HAP-1 (cell line): ENCODE results near the gene BASP1.
A peak's percentile ranks its signal among the peaks of the same experiment; 100 is the strongest.

Source experiments
- DNase-seq, 2 experiments: peaks; one replicate each; pipeline ENCODE4 v3.0.0-alpha.2; 2016 to 2020; ENCODE audit warnings: low spot score in 2 of 2
- H3K27me3 ChIP-seq: fragments of 250-450 bp; sonication (Bioruptor Pico); 2 replicates; pipeline ENCODE4 v1.5.1; 2020; ENCODE audit warnings: low read depth, mild to moderate bottlenecking, moderate library complexity
- H3K36me3 ChIP-seq: fragments of 250-450 bp; sonication (Bioruptor Pico); replicated peaks from 2 replicates; pipeline ENCODE4 v1.5.1; 2020; ENCODE audit warnings: mild to moderate bottlenecking
- H3K4me1 ChIP-seq: fragments of 250-450 bp; sonication (Bioruptor Pico); 2 replicates; pipeline ENCODE4 v1.5.1; 2020; ENCODE audit warnings: mild to moderate bottlenecking
- H3K4me3 ChIP-seq: fragments of 250-450 bp; sonication (Bioruptor Pico); 2 replicates; pipeline ENCODE4 v1.5.1; 2020; ENCODE audit warnings: mild to moderate bottlenecking, moderate library complexity
- H3K9me3 ChIP-seq: fragments of 250-450 bp; sonication (Bioruptor Pico); 2 replicates; pipeline ENCODE4 v1.5.1; 2020; ENCODE audit warnings: mild to moderate bottlenecking, moderate library complexity
- in situ Hi-C: fragments of 300-500 bp; cut with MboI; formaldehyde crosslinking; loops from 3 replicates; pipeline ENCODE4 v1.14.3; 2020; ENCODE audit warnings: low sequenced_read_pairs, inconsistent platforms, mixed read lengths

The BASP1 gene

DNA sequence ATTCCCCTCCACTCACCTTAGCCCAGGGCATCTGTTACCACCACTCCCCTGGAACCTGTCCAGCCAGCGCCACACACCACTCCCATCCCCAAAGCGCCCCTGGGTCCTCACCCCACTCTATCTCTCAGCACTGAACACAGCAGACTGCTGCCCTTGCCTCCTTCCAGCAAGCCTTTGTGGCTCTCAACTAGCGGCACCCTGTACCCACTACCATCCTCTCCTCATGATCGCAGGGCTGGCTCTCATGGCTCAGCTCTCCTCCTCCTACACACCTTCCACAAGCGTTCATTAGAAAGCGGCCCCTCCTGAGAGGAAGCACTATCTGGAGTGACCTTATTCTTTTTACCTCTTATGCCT lies 13.3 kb upstream of the BASP1 start:
- Histone ChIP-seq H3K9me3 (no peaks in the 10 kb centered on the region), H3K36me3 (no peaks in the 10 kb centered on the region), H3K4me1 (no peaks in the 10 kb centered on the region; the same call in 1 of the 2 replicates), H3K4me3 (no peak overlapping the region), H3K27me3 (no peaks in the 10 kb centered on the region)
- in situ Hi-C loops = loop anchor here (25.0 kb wide), 2 partner anchors 742 to 1042 kb away; partner anchors contain the start of gene ZNF622
- DNase-seq = no peak

DNA sequence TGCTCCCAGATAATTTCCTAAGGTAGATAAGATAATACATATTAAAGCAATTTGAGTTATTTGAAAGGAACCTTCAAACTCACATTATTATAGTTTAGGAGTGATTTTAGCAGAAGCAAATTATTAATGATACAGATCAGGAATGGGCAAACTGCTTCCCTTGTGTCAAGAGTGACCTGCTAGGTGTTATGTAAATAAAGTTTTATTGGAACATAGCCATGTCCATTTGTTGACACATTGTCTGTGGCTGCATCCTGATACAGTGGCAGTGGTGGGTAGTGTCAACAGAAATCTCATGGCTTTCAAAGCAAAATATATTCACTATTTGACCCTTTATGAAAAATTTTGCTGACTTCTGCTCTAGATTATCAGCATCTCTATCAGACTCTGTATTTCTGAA lies 11.4 kb upstream of the BASP1 start:
- DNase-seq = no peak
- in situ Hi-C loops = loop anchor here (25.0 kb wide), 2 partner anchors 744 to 1044 kb away; partner anchors contain the start of gene ZNF622
- Histone ChIP-seq H3K27me3 (no peaks in the 10 kb centered on the region), H3K36me3 (no peaks in the 10 kb centered on the region), H3K4me3 (no peak overlapping the region), H3K9me3 (no peaks in the 10 kb centered on the region), H3K4me1 (no peaks in the 10 kb centered on the region; the same call in 1 of the 2 replicates)

DNA sequence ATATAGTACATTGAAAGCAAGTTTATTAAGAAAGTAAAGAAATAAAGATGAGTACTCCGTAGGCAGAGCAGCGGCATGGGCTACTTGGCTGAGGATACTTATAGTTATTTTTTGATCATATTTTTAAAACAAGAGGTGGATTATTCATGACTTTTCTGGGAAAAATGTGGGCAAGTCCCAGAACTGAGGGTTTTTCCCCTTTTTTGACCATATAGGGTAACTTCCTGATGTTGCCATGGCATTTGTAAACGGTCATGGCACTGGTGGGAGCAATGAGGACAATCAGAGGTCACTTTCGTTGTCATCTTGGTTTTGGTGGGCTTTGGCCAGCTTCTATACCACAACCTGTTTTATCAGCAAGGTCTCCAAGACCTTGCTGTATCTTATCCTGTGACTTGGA lies 5.2 kb upstream of the BASP1 start:
- Histone ChIP-seq H3K4me3 (no peak overlapping the region), H3K4me1 (peaks cover 23% of the 10 kb centered on the region), H3K9me3 (no peaks in the 10 kb centered on the region), H3K36me3 (no peaks in the 10 kb centered on the region), H3K27me3 (no peaks in the 10 kb centered on the region)
- in situ Hi-C loops = loop anchor here (25.0 kb wide), 2 partner anchors 750 to 1050 kb away; partner anchors contain the start of gene ZNF622
- DNase-seq = no peak

DNA sequence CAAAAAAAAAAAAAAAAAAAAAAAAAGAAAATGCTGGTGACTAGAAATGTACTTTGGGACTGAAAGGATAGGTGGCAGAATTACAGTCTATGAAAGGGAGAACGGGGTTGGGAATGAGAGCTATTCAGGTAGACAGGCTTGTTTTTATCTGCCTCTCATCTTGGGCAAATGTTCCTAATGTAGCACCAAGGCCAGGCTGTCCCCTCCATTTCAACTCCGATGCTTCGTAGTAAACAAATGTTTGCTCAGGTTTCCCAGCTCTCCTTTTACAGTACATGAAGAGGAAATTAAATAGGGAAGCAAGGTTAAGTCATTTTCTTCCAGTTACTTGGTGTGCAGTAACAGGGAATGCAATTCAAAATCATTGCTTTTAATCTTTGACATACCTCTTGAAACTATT lies 4.4 kb upstream of the BASP1 start:
- DNase-seq = no peak
- Histone ChIP-seq H3K27me3 (no peaks in the 10 kb centered on the region), H3K4me1 (peaks cover 23% of the 10 kb centered on the region), H3K4me3 (no peak overlapping the region), H3K36me3 (no peaks in the 10 kb centered on the region), H3K9me3 (no peaks in the 10 kb centered on the region)
- in situ Hi-C loops = loop anchor here (25.0 kb wide), 2 partner anchors 751 to 1051 kb away; partner anchors contain the start of gene ZNF622

DNA sequence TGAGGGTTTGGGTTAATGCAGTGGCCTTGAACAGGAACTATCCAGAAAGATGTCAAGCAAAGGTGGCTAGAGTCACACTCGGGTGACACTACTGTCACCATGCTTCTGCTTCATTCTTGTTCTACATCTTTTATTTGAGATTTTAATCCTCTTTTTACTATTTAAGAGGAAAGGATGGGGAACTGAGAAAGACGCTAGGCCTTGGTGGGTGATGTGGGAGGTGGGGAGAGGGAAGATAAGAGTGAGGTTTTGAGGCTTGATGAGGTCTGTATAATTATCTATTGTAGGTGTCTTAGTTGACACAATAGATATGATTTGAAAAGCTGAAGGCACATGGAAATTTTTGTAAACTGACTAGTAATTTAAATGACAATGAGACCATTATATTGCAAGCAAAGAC lies 3.5 kb upstream of the BASP1 start:
- in situ Hi-C loops = loop anchor here (25.0 kb wide), 2 partner anchors 752 to 1052 kb away; partner anchors contain the start of gene ZNF622
- H3K36me3 ChIP-seq = no peaks in the 10 kb centered on the region
- H3K9me3 ChIP-seq = no peaks in the 10 kb centered on the region
- DNase-seq = peak; percentile 53 to 70
- H3K4me1 ChIP-seq = peaks cover 23% of the 10 kb centered on the region
- no peak overlapping the region for H3K4me3 ChIP-seq
- H3K27me3 ChIP-seq = no peaks in the 10 kb centered on the region

DNA sequence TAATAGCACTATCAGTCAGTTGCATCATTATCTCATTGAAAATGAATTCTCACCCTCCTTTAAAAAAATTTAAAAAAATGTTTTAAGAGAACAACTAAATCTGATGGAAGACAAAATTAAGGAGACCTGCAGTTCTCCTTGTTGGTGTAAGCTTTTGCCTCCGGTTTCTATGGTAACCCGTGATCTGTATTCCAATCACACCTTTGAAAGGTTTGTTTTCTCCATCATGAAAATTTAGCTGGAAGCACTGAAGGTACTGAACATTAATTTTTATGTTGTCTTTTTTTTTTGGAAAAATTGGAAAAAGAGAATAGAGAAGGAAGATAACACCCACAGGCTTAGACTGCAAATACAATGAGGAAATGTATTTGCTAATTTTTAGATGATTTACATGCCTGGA lies 2.5 kb upstream of the BASP1 start:
- no peak overlapping the region; the same call in 1 of the 2 replicates for H3K4me3 ChIP-seq
- H3K4me1 ChIP-seq = peaks cover 32% of the 10 kb centered on the region
- no peaks in the 10 kb centered on the region for H3K36me3 ChIP-seq
- in situ Hi-C loops = loop anchor here (5.0 to 25.0 kb wide), 3 partner anchors 753 to 1092 kb away; partner anchors contain the start of gene ZNF622
- H3K27me3 ChIP-seq = no peaks in the 10 kb centered on the region
- peak in 1 of 2 experiments; percentile 41 for DNase-seq
- H3K9me3 ChIP-seq = no peaks in the 10 kb centered on the region

DNA sequence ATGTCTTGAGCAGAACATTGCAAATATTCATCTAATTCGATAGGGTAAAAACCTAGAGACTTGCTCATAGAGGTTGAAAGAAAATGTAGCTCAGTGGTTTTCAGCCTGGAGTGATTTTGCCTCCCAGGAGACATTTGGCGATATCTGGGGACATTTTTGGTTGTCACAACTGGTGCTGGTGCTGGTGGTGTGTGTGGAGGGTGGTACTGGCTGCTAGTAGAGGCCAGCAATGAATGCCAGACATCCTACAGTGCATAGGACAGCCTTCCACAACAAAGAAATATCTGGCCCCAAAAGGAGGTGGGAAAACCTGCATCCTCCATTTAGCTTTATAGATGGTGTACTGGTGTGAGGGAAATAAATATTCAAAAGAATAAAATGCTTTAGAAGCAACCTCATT lies 2.1 kb upstream of the BASP1 start:
- in situ Hi-C loops = loop anchor here (5.0 to 25.0 kb wide), 3 partner anchors 753 to 1092 kb away; partner anchors contain the start of gene ZNF622

DNA sequence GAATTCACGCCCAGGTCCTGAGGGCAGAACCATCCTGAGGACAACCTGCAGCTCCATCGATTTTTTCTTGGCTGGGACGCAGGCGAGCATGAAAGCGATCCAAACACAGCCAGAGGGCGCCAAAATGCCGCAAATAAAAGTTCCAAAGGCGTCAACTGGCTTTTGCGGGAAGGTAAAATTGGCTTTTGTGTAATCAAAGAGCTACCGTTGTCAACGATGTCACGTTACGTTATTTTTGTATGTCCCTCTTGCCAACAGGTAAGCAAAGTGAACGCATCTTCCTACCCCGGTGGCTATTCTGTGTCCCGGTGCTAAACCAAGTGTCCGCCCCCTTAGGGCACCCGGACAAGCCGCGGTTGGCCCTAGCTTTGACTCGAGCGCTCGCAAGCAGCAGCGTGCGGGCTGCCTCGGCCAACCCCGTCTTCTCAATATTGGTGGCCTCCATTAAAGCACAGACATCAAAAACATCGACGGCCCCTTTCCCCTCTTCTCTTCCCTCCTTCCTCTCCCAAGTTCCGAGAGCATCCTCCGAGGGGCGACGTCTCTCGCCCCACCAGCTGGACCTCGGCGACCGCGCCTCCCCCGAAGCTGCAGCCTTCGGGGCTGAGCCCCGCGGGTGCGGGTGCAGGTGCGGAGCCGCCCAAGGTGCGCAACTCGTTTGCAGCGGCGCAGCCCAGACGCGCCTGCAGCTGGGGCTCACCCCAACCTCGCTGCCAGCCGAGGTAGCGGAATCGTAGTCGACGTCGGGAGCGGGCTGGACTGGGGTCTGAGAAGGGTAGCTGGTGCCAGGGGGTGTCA lies 1.1 kb upstream of the BASP1 start:
- Histone ChIP-seq H3K36me3 (no peaks in the 10 kb centered on the region), H3K4me3 (peak overlapping the region; percentile 36), H3K27me3 (no peaks in the 10 kb centered on the region), H3K4me1 (peaks cover 44% of the 10 kb centered on the region), H3K9me3 (no peaks in the 10 kb centered on the region)
- DNase-seq = peak; percentile 83 to 89
- in situ Hi-C loops = loop anchor here (5.0 to 25.0 kb wide), 3 partner anchors 754 to 1091 kb away; partner anchors contain the start of gene ZNF622

More for the DNA sequence above, 2.1 kb upstream of the BASP1 start:
- no peak overlapping the region for H3K4me3 ChIP-seq
- DNase-seq = no peak
- peaks cover 36% of the 10 kb centered on the region for H3K4me1 ChIP-seq
- no peaks in the 10 kb centered on the region for H3K36me3 ChIP-seq
- no peaks in the 10 kb centered on the region for H3K27me3 ChIP-seq
- no peaks in the 10 kb centered on the region for H3K9me3 ChIP-seq

DNA sequence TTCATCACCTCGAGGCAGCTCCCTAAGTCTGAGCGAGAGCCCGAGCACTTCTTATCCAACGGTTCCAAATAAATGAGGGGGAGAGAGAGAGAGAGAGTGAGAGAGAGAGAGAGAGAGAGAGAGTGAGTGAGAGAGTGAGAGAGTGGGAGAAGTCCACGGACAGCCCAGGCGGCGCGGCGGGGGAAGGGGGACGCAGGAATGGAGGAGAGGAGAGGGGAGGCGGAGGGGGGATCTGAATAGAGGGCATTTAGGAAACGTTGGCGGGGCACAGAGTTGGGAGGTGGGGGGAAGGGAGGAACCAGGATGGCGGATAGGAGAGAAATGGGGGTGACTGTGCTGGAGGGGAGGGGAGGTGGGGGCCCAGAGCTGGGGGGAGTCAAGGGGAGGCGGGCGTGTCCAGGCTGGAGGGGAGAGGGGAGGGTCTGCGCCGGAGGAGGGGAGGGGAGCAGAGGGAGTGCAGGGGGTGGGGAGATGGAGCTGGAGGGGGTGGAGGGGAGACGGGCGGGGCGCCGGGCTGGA lies 398 bp upstream of the BASP1 start:
- in situ Hi-C loops = loop anchor here (5.0 to 25.0 kb wide), 3 partner anchors 755 to 1090 kb away; partner anchors contain the start of gene ZNF622
- peak; percentile 37 to 77 for DNase-seq
- H3K4me1 ChIP-seq = peaks cover 51% of the 10 kb centered on the region
- H3K9me3 ChIP-seq = no peaks in the 10 kb centered on the region
- no peaks in the 10 kb centered on the region for H3K36me3 ChIP-seq
- no peaks in the 10 kb centered on the region for H3K27me3 ChIP-seq
- H3K4me3 ChIP-seq = peak overlapping the region; percentile 36

DNA sequence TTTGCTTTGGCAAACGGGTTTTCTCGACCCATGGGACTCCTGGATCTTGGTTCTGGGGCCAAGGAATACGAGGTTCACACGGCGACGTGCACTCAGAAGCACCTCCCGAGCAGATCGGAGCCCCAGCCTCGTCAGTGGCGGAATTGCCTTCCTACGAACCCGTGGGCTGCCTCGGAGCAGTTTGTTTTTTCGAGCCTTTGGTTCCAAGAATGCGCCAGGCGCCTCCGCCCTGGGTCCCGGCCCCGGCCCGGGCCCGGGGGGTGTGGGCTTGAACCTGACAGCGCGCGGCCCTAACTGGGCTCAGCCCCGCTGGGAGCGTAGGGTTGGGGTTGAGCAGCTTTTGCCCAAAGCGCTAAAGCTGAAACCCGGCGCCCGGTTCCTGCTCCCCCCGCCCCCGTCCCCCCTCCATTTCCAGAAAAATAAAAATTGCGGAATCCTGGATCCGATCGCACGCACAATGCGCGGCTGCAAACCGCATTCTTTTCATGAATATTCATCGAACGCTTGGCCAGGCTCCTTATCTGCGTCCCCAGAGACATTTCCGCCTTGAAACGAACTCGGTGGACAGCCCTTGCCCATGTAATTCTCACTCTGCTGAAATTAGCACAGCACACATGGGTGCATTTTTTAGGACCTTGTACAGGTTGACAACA lies 1.0 kb downstream of the BASP1 start:
- Histone ChIP-seq H3K4me1 (peaks cover 59% of the 10 kb centered on the region), H3K36me3 (no peaks in the 10 kb centered on the region), H3K27me3 (no peaks in the 10 kb centered on the region), H3K4me3 (peak overlapping the region; percentile 65), H3K9me3 (no peaks in the 10 kb centered on the region)
- in situ Hi-C loops = loop anchor here (5.0 to 25.0 kb wide), 3 partner anchors 756 to 1089 kb away; partner anchors contain the start of gene ZNF622
- peak; percentile 55 to 62 for DNase-seq

DNA sequence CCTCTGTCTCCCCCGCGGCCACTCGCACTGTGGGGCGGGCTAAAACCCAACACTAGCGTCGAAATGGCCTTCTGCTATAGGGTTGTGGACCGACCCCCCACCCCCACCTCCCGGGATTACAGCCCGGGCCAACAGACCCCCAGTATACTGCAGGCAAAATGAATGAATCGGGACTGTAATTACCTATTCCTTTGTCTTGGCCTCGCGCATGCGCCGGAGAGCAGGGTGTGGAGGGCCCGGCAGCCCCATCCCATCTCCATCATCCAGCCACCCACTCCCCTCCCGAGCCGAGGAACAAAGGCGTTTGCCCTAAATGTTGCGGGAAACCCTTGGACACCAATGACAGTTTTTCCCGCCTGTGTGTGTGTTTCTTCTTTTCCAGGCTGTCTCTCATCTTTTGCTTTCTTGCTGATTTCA lies 1.6 kb downstream of the BASP1 start:
- peaks cover 58% of the 10 kb centered on the region for H3K4me1 ChIP-seq
- in situ Hi-C loops = loop anchor here (5.0 to 25.0 kb wide), 3 partner anchors 757 to 1088 kb away; partner anchors contain the start of gene ZNF622
- DNase-seq = peak; percentile 52 to 79
- H3K27me3 ChIP-seq = no peaks in the 10 kb centered on the region
- H3K36me3 ChIP-seq = no peaks in the 10 kb centered on the region
- H3K4me3 ChIP-seq = peak overlapping the region; percentile 65
- H3K9me3 ChIP-seq = no peaks in the 10 kb centered on the region

DNA sequence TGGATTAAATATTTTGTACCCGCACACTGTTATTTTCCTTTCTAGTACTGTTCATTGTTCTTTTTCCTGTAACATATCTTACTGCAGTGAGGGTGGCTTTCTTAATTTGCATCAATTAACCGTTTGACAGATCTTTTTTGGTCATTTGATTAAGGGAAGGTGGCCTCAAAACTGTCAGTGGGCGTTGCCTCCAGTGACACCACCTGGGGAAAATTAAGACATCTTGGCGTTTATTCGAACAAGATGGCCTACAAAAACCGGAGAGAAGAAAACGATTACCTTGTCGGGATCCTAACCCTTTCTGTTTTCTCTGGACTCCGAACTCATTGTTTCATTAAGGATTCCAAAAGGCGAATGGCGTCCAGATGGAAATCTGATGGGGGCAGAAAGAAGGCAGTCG lies 2.0 kb downstream of the BASP1 start:
- no peaks in the 10 kb centered on the region for H3K36me3 ChIP-seq
- peak overlapping the region; percentile 65 for H3K4me3 ChIP-seq

DNA sequence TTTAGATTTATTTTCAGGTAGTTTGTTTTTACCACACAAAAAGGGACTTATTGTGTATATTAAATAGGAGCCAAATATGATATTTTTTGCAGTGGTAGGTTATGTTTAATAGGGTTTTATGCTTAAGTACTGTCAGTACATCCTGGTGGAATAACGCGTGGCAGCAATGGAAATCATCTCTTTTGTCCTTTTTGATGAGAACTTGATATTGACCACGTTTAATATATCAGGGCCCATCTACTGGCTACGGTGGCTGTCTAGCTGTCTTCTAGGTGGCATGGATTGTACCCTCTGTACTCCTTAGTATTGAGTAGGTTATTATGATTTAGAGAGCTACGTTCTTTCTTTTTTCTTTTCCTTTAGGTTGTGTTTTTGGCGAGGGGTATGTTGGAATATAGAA lies 2.6 kb downstream of the BASP1 start:
- Histone ChIP-seq H3K4me3 (no peak overlapping the region), H3K36me3 (no peaks in the 10 kb centered on the region)
- in situ Hi-C loops = loop anchor here (5.0 to 25.0 kb wide), 3 partner anchors 758 to 1087 kb away; partner anchors contain the start of gene ZNF622

More for the DNA sequence above, 2.0 kb downstream of the BASP1 start:
- in situ Hi-C loops = loop anchor here (5.0 to 25.0 kb wide), 3 partner anchors 757 to 1088 kb away; partner anchors contain the start of gene ZNF622
- DNase-seq = no peak
- peaks cover 59% of the 10 kb centered on the region for H3K4me1 ChIP-seq
- H3K9me3 ChIP-seq = no peaks in the 10 kb centered on the region
- H3K27me3 ChIP-seq = no peaks in the 10 kb centered on the region

More for the DNA sequence above, 2.6 kb downstream of the BASP1 start:
- Histone ChIP-seq H3K9me3 (no peaks in the 10 kb centered on the region), H3K27me3 (no peaks in the 10 kb centered on the region), H3K4me1 (peaks cover 60% of the 10 kb centered on the region)
- no peak for DNase-seq
